T-cell (primary cell): ENCODE results near the gene CCDC87. TPM values are rescaled to one million over a fixed set of nuclear protein-coding genes. Genes with fewer than 3 reads are reported as not detected.
A peak's percentile ranks its signal among the peaks of the same experiment; 100 is the strongest.
"Not testable (repeated sequence)": the region's sequence is repeated elsewhere in the genome, so short reads cannot be mapped to it uniquely, and the experiment has no call there.

Experiments used
- ATAC-seq, 4 experiments: fragments of 200-7000 bp in 3 of 4; fragments of 150-1000 bp in 1 of 4; cut with Tn5 transposase; replicated peaks in 1 of 4; 1 replicate in 3 of 4; 2 replicates in 1 of 4; pipeline ENCODE4 v1.10.0; 2021; ENCODE audit warnings: moderate library complexity in 3 of 4, mild to moderate bottlenecking in 2 of 4, moderate number of reproducible peaks in 1 of 4
- CTCF ChIA-PET, 2 donors: fragments of 300-600 bp; sonication (Branson Sonifier 250); formaldehyde crosslinking; loops; one replicate each; lab custom pipeline; 2022; ENCODE audit warnings: antibody characterized with exemption in 2 of 2; lab: Charles Lee
- POLR2A ChIA-PET, 2 donors: fragments of 300-600 bp; sonication (Branson Sonifier 250); formaldehyde crosslinking; loops; one replicate each; lab custom pipeline; 2022; ENCODE audit warnings: antibody characterized with exemption in 2 of 2; lab: Charles Lee
- DNase-seq, 35 experiments: peaks; one replicate each; pipeline versions ENCODE4 v3.0.0 to v3.0.0-alpha.2; 2013 to 2023
- H3K27ac ChIP-seq: one replicate; pipeline ENCODE4 v1.5.1; 2013; ENCODE audit warnings: low read length
- H3K27me3 ChIP-seq, 2 experiments: replicated peaks in 1 of 2; 1 replicate in 1 of 2; 2 replicates in 1 of 2; pipeline versions ENCODE4 v1.6.1 to v1.7.0; 2013; ENCODE audit warnings: low read length in 1 of 2, mixed read lengths in 1 of 2; ENCODE audit not compliant: control insufficient read depth in 2 of 2, insufficient read depth in 2 of 2; ENCODE audit errors: extremely low read depth in 1 of 2
- H3K36me3 ChIP-seq, 2 donors: 1 replicate in 1 of 2; 2 replicates in 1 of 2; pipeline versions ENCODE4 v1.6.1 to v1.7.0; 2013; ENCODE audit warnings: low read length in 1 of 2; ENCODE audit not compliant: control insufficient read depth in 2 of 2, insufficient read depth in 1 of 2; ENCODE audit errors: extremely low read depth in 1 of 2
- H3K4me1 ChIP-seq, 2 experiments: 1 replicate in 1 of 2; 2 replicates in 1 of 2; pipeline versions ENCODE4 v1.6.1 to v1.7.0; 2013; ENCODE audit warnings: low read length in 2 of 2, mixed read lengths in 1 of 2; ENCODE audit not compliant: insufficient read depth in 2 of 2, control insufficient read depth in 1 of 2; ENCODE audit errors: extremely low read depth in 1 of 2
- H3K4me3 ChIP-seq, 2 donors: 1 replicate in 1 of 2; 2 replicates in 1 of 2; pipeline versions ENCODE4 v1.5.1 to v1.7.0; 2013; ENCODE audit warnings: mild to moderate bottlenecking in 2 of 2, low read length in 1 of 2, moderate library complexity in 1 of 2; ENCODE audit not compliant: control insufficient read depth in 1 of 2; ENCODE audit errors: extremely low read depth in 1 of 2
- H3K9me3 ChIP-seq: 2 replicates; pipeline ENCODE4 v1.7.0; 2013
- H3K27ac Mint-ChIP-seq, 2 donors: one replicate each; pipeline ENCODE4 v1.8.0; 2020 to 2021; ENCODE audit warnings: mild to moderate bottlenecking in 2 of 2, mixed read lengths in 2 of 2
- H3K27me3 Mint-ChIP-seq, 2 donors: one replicate each; pipeline ENCODE4 v1.8.0; 2021 to 2022; ENCODE audit warnings: mixed read lengths in 2 of 2
- H3K36me3 Mint-ChIP-seq: one replicate; pipeline ENCODE4 v1.8.0; 2021; ENCODE audit warnings: mixed read lengths
- H3K4me1 Mint-ChIP-seq, 3 donors: one replicate each; pipeline ENCODE4 v1.8.0; 2020 to 2022; ENCODE audit warnings: mixed read lengths in 3 of 3, mild to moderate bottlenecking in 1 of 3
- H3K4me3 Mint-ChIP-seq, 3 donors: one replicate each; pipeline ENCODE4 v1.8.0; 2020 to 2022; ENCODE audit warnings: mild to moderate bottlenecking in 3 of 3, mixed read lengths in 3 of 3, moderate library complexity in 3 of 3
- H3K9me3 Mint-ChIP-seq, 3 donors: one replicate each; pipeline ENCODE4 v1.8.0; 2020 to 2022; ENCODE audit warnings: mixed read lengths in 3 of 3
- WGBS: methylation state at CpG from one replicate; pipeline ENCODE4 v1.1.5; 2013; ENCODE audit warnings: missing lambda C conversion rate; ENCODE audit not compliant: insufficient coverage; 5-methylcytosine and 5-hydroxymethylcytosine counted together
- total RNA-seq, 35 experiments: library from RNA in 6 of 35; stranded (reverse) in 6 of 35; fragments of 120-200 nt in 1 of 35; gene quantifications; one replicate each; pipeline versions ENCODE4 v1.2.1 to v1.2.4 and lab custom pipeline; 2013 to 2026

Gene CCDC87
- total RNA-seq (under 1 TPM; 0.10 to 0.65 (median 0.32) TPM), total RNA-seq (lab: John Stamatoyannopoulos, UW) (0 to 2.9 (median 0.47) reads per million in 29 experiments)
- total RNA-seq (2013): 0.20 TPM

- peak; percentile 95 to 100 (median 98) for DNase-seq
- H3K27me3 Mint-ChIP-seq: no peaks in the 10 kb centered on the region
- ChIA-PET CTCF (interaction anchor here (0.5 to 1.8 kb wide), 9 partner anchors 13 to 240 kb away, joined by 3 to 17 read pairs (median 4); partner anchors contain the start of genes CTSF (in 1 of the 2), RBM4 (in 1 of the 2) and RBM4B (in 1 of the 2)), POLR2A (interaction anchor here (0.5 to 1.6 kb wide), 7 partner anchors 24 to 111 kb away, joined by 3 to 11 read pairs (median 5); partner anchors contain the start of genes RBM14 (in 2 of the 2) and RBM4 (in 1 of the 2))
- no peaks in the 10 kb centered on the region for H3K36me3 Mint-ChIP-seq
- Histone ChIP-seq H3K27me3 (peaks cover 0 to 7% of the 10 kb centered on the region in 2 experiments), H3K9me3 (no peaks in the 10 kb centered on the region), H3K36me3 (peaks cover 0 to 5% of the 10 kb centered on the region in 2 donors), H3K27ac (peak within 1 kb of the TSS; percentile 77), H3K4me3 (peak within 1 kb of the TSS; percentile 68 to 79), H3K4me1 (peaks cover 5 to 37% of the 10 kb centered on the region in 2 experiments)
- no peaks in the 10 kb centered on the region for H3K9me3 Mint-ChIP-seq
- H3K4me3 Mint-ChIP-seq: peak within 1 kb of the TSS; percentile 92 to 100 (median 100)
- peak within 1 kb of the TSS; percentile 99 to 100 for H3K27ac Mint-ChIP-seq
- H3K4me1 Mint-ChIP-seq: peaks cover 34 to 40% (median 35%) of the 10 kb centered on the region in 3 donors
- ATAC-seq: peak; percentile 96 to 99 (median 98)
- 21% methylated on average over 66 of the region's 68 CpGs for WGBS
Measured at GRCh38 chr11:66592457-66593302, at the start of gene CCDC87, which contains the start of gene CCS. Gene CCDC87 (minus strand): TSS chr11:66593063. CDS start chr11:66593015, 48 bp downstream. Gene CCS (plus strand): TSS chr11:66593185. CDS start chr11:66593262, 77 bp downstream.

DNA sequence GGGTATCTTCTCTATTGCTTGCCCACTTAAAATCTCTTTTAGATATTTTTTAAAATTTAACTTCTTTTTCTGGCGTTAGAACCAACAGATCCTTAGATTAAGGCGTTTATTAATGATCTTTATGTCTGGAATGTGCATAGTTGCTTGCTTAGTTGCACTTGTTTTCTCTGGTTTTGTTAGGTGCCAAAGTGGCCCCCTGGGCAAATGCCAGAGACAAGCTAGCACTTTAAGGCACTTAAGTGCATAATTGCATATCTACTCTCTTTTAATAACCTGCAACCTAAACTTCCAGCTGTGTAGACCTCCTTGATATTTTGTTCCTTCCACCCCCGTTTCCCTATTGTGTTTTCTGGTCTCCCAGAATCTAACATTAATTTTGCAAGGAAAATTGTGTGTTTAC is 49.0 kb upstream of the CCDC87 start:
- DNase-seq (no peak), ATAC-seq (no peak)
- POLR2A ChIA-PET: no interaction called here
- H3K36me3 Mint-ChIP-seq: peaks cover 68% of the 10 kb centered on the region
- peaks cover 59 to 75% of the 10 kb centered on the region in 2 experiments for H3K4me1 ChIP-seq
- no peaks in the 10 kb centered on the region for H3K9me3 Mint-ChIP-seq
- peaks cover 18 to 70% of the 10 kb centered on the region in 2 donors for H3K36me3 ChIP-seq
- peak overlapping the region; percentile 21 for H3K27ac ChIP-seq
- peak overlapping the region; percentile 98 to 99 (median 99) for H3K4me3 Mint-ChIP-seq
- CTCF ChIA-PET: interaction anchor here in 1 of 2 donors (1.0 kb wide), 1 partner anchor 19 kb away, joined by 3 read pairs; no protein-coding TSS in a partner anchor
- no peaks in the 10 kb centered on the region for H3K27me3 Mint-ChIP-seq
- peak overlapping the region; percentile 15 to 39 for H3K4me3 ChIP-seq
- no peaks in the 10 kb centered on the region for H3K9me3 ChIP-seq
- no peaks in the 10 kb centered on the region for H3K27me3 ChIP-seq
- H3K4me1 Mint-ChIP-seq: peaks cover 88 to 91% (median 89%) of the 10 kb centered on the region in 3 donors
- H3K27ac Mint-ChIP-seq: peak overlapping the region; percentile 50 to 78
- no CpG with 5 or more reads among the region's 3 CpGs for WGBS

DNA sequence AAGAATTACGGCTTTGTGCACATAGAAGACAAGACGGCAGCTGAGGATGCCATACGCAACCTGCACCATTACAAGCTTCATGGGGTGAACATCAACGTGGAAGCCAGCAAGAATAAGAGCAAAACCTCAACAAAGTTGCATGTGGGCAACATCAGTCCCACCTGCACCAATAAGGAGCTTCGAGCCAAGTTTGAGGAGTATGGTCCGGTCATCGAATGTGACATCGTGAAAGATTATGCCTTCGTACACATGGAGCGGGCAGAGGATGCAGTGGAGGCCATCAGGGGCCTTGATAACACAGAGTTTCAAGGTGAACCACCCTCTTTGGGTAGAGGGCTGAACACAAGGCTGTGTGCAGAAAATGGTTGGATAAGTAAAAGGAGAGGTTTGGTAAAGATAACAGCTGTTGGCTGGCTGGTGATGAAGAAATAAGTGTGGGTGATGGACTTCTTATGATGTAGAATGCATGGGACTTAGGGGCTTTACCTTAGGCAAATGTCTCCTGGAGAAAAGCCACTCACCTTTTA is 47.0 kb upstream of the CCDC87 start:
- not testable (repeated sequence) for H3K27me3 ChIP-seq, H3K27me3 Mint-ChIP-seq, H3K9me3 ChIP-seq, H3K9me3 Mint-ChIP-seq, DNase-seq, ATAC-seq
- ChIA-PET POLR2A (interaction anchor here (0.6 to 5.7 kb wide), 5 partner anchors 18 to 38 kb away, joined by 9 to 165 read pairs (median 21); partner anchors contain the start of genes RBM14 (in 1 of the 2) and RBM4B (in 1 of the 2)), CTCF (interaction anchor here in 1 of 2 donors (3.0 kb wide), 1 partner anchor 38 kb away, joined by 27 read pairs; the partner anchor contains the start of gene RBM4B)
- Mint-ChIP-seq H3K36me3 (peaks cover 48% of the 10 kb centered on the region), H3K4me1 (peaks cover 72 to 78% (median 75%) of the 10 kb centered on the region in 3 donors), H3K4me3 (peak overlapping the region; percentile 98 to 99 (median 99)), H3K27ac (peak overlapping the region; percentile 97)
- 30% methylated on average over 3 of the region's 10 CpGs for WGBS
- Histone ChIP-seq H3K27ac (peak overlapping the region; percentile 79), H3K4me3 (peak overlapping the region; percentile 78 to 100), H3K4me1 (peaks cover 55 to 66% of the 10 kb centered on the region in 2 experiments), H3K36me3 (peaks cover 13 to 51% of the 10 kb centered on the region in 2 donors)

DNA sequence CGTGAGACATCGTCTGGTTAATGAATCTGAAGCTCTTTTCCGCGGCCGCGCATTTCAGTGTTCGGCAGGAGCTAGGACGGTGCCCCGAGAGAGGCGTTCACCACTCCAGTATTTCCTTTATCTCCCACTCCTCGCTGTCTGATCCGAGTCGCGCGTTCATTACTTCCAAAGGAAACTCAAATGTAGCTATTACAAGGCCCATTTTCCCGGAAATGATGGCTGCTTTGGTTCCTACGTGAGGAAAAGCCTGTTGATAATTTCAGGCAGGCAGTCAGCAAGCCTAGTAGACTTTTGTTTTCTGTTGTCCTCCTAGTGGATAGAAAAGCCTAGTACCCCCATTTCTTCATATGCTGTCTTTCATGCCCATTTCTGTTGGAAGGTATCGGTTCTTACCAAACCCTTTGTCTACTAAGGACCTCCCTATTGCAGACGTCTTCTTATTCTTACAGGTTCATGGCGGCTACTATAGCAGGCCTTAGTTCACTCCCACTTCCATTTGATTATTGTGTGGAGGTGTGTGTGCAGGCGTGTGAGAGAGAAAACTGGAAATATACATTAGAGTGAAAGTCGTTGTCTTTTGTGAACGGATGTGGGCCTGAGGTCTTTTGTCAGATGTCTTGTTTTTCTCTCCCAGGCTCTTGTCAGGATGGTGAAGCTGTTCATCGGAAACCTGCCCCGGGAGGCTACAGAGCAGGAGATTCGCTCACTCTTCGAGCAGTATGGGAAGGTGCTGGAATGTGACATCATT is 46.4 kb upstream of the CCDC87 start:
- H3K27ac ChIP-seq: peak overlapping the region; percentile 79
- H3K36me3 ChIP-seq: peaks cover 10 to 51% of the 10 kb centered on the region in 2 donors
- 0% methylated on average over 13 of the region's 27 CpGs for WGBS
- no peaks in the 10 kb centered on the region for H3K27me3 ChIP-seq
- H3K4me3 Mint-ChIP-seq: peak overlapping the region; percentile 98 to 99 (median 99)
- CTCF ChIA-PET: interaction anchor here in 1 of 2 donors (0.8 to 3.0 kb wide), 8 partner anchors 13 to 327 kb away, joined by 3 to 27 read pairs (median 7); partner anchors contain the start of genes CCDC87, RBM14 and RBM4B
- DNase-seq: peak in 18 of 35 experiments; percentile 8 to 71 (median 22)
- H3K4me3 ChIP-seq: peak overlapping the region; percentile 78 to 100
- no peaks in the 10 kb centered on the region for H3K9me3 ChIP-seq
- peaks cover 49% of the 10 kb centered on the region for H3K36me3 Mint-ChIP-seq
- POLR2A ChIA-PET: interaction anchor here (0.6 to 5.7 kb wide), 8 partner anchors 15 to 47 kb away, joined by 5 to 165 read pairs (median 18); partner anchors contain the start of genes RBM4B (in 2 of the 2), CCDC87 (in 1 of the 2), CCS (in 1 of the 2) and RBM14 (in 1 of the 2)
- H3K4me1 Mint-ChIP-seq: peaks cover 72 to 77% (median 74%) of the 10 kb centered on the region in 3 donors
- peaks cover 50 to 59% of the 10 kb centered on the region in 2 experiments for H3K4me1 ChIP-seq
- peak in 3 of 4 experiments; percentile 1 to 8 (median 3) for ATAC-seq
- H3K27ac Mint-ChIP-seq: peak overlapping the region; percentile 97
- H3K9me3 Mint-ChIP-seq: no peaks in the 10 kb centered on the region
- no peaks in the 10 kb centered on the region for H3K27me3 Mint-ChIP-seq
